Stimulated activated CD8-positive, alpha-beta memory T cell treated with anti-CD3 and anti-CD28 coated beads, Interleukin-4, amount 100 ng/mL, for 24 hours (primary cell): Measurements from ENCODE around the gene FNDC11.
"Not testable (repeated sequence)": the region's sequence is repeated elsewhere in the genome, so short reads cannot be mapped to it uniquely, and the experiment has no call there.

Source experiments
- DNase-seq: peaks from one replicate; pipeline ENCODE4 v3.0.0-alpha.2; 2020; ENCODE audit warnings: low read depth

The FNDC11 gene

DNA sequence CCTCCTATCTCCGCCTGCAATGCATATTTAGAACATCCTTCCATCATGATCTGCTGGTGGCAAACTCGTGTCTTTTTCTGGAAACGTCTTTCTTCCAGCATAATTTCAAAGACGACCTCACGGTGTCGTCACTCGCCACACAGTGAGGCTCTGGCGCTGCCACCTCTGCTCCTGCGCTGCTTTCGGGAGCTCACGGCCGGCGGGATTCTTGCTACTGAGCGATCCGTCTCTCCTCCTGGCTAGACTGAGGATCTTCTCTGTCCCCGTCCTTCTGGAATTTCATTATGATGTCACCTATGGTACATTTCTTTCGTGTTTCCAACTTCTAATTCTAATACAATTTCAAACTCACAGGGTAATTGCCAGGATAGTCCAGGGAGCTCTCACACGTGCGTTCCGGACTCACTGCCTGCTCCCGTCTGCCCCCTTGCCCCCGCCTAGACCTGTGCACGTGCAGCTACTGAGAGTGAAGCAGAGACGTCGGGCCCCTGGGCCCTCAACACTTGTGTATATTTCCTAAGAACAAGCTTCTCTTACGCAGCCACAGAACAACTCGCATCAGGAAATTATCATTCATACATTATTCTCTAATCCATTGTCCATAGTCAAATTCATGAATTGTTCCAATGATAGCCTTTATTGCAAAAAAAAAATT lies 45.6 kb downstream of the FNDC11 start:
- DNase-seq, result no peak

DNA sequence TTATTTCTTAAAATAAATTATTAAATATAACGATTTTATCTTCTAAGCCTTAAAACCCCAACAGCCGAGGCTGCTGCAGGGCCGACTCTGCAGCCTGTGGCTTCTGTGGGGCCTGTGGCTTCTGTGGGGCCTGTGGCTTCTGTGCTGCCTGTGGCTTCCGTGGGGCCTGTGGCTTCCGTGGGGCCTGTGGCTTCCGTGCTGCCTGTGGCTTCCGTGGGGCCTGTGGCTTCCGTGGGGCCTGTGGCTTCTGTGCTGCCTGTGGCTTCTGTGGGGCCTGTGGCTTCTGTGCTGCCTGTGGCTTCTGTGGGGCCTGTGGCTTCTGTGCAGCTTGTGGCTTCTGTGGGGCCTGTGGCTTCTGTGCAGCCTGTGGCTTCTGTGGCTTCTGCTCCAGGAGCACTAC lies 47.7 kb downstream of the FNDC11 start:
- not testable (repeated sequence) for DNase-seq

DNA sequence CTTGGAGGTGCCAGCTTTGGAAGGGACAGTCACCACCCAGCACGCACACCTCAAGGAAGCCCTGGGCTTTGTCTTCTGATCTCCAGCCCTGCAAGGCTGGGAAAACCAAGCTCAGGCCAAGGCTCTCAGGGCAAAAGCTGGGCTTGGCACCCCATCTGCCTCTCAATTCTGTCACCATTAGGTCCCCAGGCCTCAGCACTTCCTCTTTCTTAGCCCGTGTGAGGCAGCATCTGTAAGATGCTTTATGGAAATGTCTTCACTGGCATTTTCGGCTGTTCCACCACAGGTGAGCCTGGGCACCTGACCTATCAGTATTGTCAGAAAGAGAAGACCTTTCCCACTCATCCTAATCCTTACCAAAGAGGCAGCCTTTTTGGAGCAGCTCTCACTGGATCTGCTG lies 48.4 kb downstream of the FNDC11 start:
- no peak for DNase-seq
